Inflammatory macrophage (primary cell): ENCODE measurements around the gene CD101.
"Not testable (repeated sequence)": the region's sequence is repeated elsewhere in the genome, so short reads cannot be mapped to it uniquely, and the experiment has no call there.

Experiments
- DNase-seq, 2 donors: peaks; one replicate each; pipeline ENCODE4 v3.0.0-alpha.2; 2020 to 2022
- total RNA-seq, 18 experiments: gene quantifications; one replicate each; lab custom pipeline; 2026; ENCODE audit warnings: mixed read lengths in 6 of 18, inconsistent platforms in 2 of 18; lab: John Stamatoyannopoulos, UW

Gene CD101, protein sequence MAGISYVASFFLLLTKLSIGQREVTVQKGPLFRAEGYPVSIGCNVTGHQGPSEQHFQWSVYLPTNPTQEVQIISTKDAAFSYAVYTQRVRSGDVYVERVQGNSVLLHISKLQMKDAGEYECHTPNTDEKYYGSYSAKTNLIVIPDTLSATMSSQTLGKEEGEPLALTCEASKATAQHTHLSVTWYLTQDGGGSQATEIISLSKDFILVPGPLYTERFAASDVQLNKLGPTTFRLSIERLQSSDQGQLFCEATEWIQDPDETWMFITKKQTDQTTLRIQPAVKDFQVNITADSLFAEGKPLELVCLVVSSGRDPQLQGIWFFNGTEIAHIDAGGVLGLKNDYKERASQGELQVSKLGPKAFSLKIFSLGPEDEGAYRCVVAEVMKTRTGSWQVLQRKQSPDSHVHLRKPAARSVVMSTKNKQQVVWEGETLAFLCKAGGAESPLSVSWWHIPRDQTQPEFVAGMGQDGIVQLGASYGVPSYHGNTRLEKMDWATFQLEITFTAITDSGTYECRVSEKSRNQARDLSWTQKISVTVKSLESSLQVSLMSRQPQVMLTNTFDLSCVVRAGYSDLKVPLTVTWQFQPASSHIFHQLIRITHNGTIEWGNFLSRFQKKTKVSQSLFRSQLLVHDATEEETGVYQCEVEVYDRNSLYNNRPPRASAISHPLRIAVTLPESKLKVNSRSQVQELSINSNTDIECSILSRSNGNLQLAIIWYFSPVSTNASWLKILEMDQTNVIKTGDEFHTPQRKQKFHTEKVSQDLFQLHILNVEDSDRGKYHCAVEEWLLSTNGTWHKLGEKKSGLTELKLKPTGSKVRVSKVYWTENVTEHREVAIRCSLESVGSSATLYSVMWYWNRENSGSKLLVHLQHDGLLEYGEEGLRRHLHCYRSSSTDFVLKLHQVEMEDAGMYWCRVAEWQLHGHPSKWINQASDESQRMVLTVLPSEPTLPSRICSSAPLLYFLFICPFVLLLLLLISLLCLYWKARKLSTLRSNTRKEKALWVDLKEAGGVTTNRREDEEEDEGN
- 3.9 to 243 (median 54.1) reads per million in 18 experiments for total RNA-seq

- peak; percentile 82 to 87 for DNase-seq
Observed at GRCh38 chr1:117001254-117001927, at the start of gene CD101. CD101 (plus strand) TSS chr1:117001760; CDS start chr1:117001818, 58 bp downstream.

DNA sequence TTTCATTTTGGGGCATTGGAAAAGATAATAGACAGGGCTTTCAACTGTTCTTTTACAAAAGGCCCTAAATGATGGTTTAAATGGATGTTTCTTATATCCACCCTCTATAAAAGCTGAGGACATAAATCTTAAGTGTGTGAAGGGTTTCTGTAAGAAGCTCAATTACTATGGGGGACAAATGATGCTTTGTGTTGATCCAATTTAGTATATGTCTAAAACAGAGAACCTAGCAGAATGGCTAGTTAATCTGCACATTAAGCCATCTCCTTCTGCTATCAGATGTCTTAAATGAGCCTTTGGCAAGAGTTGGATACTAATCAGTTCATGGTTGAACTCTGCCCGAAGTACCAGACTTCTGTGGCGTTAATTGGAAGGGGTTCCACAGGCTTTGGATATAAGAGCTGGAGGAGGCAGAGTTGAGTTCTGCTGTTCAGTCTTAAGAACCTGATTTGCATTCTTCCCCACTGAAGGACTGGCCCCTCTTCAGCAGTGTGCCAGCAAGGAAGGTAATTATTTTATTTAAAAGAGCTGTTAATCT, 48.8 kb upstream of the CD101 start:
- DNase-seq = no peak

DNA sequence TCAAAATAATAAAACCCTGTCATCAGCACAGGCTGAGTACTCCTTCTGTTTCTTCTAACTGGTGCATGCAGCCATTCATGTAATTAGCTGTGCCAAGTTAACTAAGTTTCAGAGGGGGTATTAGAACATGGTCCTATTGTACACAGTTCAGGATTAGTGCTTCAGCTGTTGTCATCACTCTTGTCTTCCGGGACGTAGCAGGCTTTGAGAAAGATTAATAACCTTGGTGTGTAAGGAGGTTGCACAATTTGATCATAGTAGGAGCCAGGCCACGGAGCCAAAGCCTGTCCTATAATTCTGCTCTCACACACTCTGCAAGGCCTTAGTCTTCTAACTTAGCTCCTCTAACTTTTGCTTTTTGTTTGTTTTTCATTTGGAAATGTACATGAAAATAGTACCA, 47.1 kb upstream of the CD101 start:
- no peak for DNase-seq

- DNase-seq = no peak
Observed at GRCh38 chr1:116956378-116956777, 45.2 kb upstream of the CD101 start.

DNA sequence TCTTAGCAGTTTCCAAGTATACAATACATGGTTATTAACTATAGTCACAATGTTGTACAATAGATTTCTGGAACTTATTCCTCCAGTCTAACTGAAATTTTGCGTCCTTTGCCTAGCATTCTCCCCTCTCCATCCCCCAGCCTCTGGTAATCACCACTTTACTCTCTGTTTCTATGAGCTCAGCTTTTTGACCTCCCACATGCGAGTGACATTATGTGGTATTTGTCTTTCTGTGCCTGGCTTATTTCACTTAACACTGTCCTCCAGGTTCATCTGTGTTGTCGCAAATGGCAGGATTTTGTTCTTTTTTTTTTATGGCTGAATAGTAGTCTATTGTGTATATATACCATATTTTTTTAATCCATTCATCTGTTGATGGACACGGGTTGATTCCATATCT, 43.9 kb upstream of the CD101 start:
- DNase-seq = no peak

DNA sequence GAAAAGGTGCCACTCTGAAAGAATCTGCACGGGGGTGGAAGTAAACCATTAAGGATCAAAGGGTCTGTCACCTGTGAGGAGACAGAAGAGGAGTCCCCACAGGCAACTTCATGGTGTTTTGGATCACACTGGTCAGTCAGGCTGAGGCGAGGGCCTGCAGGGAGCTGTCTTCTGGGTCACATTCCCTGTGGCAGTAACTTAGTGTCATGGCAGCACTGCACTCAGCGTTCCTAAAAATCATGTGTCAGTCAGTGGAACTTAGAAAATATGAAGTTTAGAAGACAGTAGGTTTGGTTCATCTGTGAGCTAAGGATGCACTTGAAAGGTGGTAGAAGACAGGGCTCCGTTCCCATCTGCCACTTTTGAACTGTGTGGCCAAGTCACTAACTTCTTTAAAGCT, 43.5 kb upstream of the CD101 start:
- no peak for DNase-seq

DNA sequence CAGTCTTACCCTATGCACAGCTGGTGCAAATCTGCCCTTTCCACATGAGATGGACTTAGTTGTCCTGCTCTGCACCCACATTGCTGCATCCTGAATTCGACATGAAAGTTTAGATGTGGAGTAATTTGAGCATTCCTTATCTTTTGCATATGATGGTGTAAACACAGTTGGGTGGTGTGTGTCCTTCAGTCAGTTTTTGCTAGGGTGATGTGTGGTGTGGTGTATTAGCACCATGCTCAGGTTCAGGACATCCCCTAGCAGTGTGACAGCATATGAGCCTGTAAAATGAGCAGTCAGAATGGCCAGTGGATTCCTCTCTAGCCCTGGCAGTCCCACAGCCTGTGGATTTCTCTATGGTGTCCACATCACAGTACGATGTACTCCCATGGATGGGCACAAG, 42.6 kb upstream of the CD101 start:
- no peak for DNase-seq

- DNase-seq = no peak
Observed at GRCh38 chr1:116961606-116962005, 40.0 kb upstream of the CD101 start.

DNA sequence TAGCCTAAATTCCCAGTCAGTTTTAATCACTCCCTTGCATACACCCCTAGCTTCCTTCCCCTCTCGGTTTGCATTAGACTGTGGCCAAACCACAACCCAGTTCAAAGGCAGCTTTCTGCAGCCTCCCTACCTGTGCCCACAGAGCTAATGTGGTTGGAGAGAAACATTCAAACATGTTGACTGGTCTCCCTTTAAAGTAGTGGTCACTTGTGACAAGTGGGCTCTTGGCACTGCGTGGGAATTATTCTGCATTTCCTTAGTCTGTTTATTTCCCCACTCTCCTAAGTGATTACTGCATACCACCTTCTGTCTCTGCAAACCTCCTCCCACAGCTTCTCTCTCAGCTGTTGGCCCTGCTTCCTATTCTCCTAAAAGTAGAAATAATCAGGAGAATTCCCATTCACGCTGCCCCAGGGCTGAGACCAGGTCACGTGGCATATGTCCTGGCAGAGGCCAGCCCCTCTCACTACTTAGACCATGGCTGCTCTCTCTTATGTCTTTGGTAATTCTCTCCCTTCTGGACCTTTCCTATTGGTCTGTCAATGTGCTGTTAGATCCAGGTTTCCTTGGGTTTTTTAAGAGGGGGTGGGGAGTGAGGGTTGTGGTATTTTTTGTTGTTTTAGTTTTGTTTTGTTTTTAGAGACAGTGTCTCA, 38.4 kb upstream of the CD101 start:
- DNase-seq = peak; percentile 84 to 88

DNA sequence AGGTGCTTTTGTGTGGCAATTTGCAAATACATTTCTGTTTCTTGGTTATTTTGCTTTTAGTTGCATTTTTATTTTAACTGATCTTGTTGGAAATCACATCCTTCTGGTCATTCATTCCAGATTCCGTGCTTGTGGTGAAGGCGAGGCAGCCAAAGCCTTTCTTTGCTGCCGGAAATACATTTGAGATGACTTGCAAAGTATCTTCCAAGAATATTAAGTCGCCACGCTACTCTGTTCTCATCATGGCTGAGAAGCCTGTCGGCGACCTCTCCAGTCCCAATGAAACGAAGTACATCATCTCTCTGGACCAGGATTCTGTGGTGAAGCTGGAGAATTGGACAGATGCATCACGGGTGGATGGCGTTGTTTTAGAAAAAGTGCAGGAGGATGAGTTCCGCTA, 34.8 kb upstream of the CD101 start:
- no peak for DNase-seq

- no peak for DNase-seq
Observed at GRCh38 chr1:116968724-116969123, 32.8 kb upstream of the CD101 start.

DNA sequence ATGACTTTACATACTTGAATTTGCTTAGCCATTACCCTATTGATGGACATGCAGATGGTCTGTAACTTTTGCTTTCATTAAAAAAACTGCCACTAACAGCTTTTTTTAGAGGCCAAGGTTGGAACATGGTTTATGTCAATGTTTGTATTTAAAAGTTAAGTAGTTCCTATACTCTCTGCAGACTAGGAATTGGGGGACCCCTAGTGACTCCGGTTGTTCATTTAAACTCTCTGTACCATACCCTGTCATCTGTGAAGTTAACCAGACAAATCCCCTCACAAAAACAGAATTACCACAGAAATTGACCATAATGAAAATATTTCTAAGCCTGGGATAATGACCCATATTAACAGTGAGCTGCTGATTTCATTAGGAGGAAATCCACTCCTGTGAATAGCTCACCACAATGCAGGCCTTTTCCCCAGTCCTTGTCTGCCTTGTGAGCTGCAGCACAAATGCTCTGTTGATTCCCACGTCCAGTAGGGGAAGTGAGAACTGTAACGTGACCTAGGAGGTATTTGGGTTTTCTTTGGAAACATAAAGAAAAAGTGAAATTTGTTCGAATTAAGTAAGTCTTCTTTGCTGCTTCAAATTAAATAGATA, 30.2 kb upstream of the CD101 start:
- peak; percentile 43 to 76 for DNase-seq

DNA sequence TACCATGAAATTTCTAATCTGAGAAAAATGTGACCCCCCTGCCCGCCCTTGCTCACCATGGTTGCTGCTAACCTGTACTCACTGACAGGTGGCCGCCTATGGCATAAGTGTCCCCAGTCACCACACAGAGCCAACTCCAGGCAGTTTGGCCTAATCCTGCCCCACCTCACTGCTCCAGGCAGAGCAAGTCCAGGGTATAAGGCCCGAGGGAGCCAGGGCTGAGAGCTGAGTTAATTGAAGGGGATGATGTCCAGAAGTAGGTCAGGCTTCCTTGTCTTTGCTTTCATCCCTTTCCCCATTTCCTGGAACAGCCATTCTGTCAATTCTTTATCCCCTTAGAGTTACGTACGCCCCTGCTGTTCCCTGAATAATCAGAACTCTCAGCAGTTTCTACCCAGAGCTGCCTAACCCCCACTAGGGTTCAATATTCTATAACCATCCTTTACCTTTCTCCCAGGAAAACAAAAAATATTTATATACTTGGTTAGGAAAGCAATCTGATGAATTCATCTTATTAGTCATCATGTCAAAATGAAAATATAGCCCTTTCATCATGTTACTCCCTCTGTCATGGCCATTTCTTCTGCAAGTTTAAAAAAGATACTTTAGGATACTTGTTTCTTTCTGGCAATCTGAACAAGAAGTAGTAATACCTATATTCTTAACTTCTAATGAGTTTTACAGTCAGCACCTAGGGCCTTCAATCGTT, 29.4 kb upstream of the CD101 start:
- DNase-seq = peak in 1 of 2 donors; percentile 20

GRCh38 chr1:116972674-116973030, 28.9 kb upstream of the CD101 start:
- no peak for DNase-seq

DNA sequence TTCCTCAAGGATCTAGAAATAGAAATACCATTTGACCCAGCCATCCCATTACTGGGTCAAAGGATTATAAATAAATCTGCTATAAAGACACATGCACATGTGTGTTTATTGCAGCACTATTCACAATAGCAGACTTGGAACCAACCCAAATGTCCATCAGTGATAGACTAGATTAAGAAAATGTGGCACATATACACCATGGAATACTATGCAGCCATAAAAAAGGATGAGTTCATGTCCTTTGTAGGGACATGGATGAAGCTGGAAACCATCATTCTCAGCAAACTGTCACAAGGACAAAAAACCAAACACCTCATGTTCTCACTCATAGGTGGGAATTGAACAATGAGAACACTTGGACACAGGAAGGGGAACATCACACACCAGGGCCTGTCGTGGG, 21.3 kb upstream of the CD101 start:
- not testable (repeated sequence) for DNase-seq

- no peak for DNase-seq
Observed at GRCh38 chr1:116981521-116982037, 20.0 kb upstream of the CD101 start.

- no peak for DNase-seq
Observed at GRCh38 chr1:116982319-116983004, 19.1 kb upstream of the CD101 start.

GRCh38 chr1:116983112-116983511, 18.4 kb upstream of the CD101 start:
- DNase-seq = no peak

DNA sequence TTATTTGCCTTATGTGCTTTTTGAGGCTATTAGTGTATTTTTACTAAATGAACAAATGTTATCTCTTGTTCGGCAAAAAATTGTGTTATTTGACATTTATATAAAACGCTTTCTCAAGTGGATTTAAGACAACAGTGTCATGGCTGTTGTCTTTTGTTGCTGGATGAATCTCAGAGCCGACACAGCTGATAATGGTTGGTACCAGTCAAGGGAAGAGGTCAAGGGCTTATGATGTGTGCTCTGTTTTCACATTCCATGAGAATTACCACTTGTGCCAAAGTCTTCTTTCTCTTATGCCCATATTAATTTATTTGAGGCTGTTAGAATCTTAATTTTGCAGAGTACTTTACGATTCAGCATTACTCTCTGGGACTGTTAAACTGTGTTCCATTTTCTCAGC, 17.9 kb upstream of the CD101 start:
- DNase-seq = no peak
